GM21529 (cell line): ENCODE measurements around the gene USP8.
A peak's percentile ranks its signal among the peaks of the same experiment; 100 is the strongest.
"Not testable (repeated sequence)": the region's sequence is repeated elsewhere in the genome, so short reads cannot be mapped to it uniquely, and the experiment has no call there.

Experiments used
- ATAC-seq: cut with Tn5 transposase; IDR thresholded peaks from one replicate; pipeline ENCODE4 v1.9.1; 2021; ENCODE audit not compliant: unreplicated experiment

Gene USP8

GRCh38 chr15:50424066-50424890 is at the start of gene USP8:
Gene USP8 (plus strand): TSS chr15:50424405. CDS start chr15:50439074, 14,669 bp downstream.
- peak; percentile 93 for ATAC-seq

- peak; percentile 100 for ATAC-seq
Observed at GRCh38 chr15:50377867-50378751, 46.1 kb upstream of the USP8 start.

- ATAC-seq = no peak
Observed at GRCh38 chr15:50378776-50379175, 45.4 kb upstream of the USP8 start.

- ATAC-seq = not testable (repeated sequence)
Observed at GRCh38 chr15:50379413-50379812, 44.8 kb upstream of the USP8 start.

DNA sequence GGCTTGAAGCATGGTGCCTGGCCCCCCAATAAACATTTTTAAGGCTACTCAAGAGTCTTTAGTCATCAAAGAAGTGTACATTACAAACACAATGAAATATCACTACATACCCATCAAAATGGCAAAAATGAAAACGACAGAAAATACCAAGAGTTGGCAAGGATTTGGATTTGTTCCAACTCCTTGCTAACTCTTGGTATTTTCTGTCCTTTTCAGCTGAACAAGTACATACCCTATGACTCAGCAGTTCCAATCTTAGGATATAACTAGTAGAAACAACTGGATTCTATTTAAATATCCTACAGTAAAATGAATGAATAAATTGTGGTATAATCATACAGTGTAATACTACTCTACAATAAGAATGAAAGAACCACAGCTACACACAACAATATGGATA is 44.1 kb upstream of the USP8 start:
- ATAC-seq = no peak

DNA sequence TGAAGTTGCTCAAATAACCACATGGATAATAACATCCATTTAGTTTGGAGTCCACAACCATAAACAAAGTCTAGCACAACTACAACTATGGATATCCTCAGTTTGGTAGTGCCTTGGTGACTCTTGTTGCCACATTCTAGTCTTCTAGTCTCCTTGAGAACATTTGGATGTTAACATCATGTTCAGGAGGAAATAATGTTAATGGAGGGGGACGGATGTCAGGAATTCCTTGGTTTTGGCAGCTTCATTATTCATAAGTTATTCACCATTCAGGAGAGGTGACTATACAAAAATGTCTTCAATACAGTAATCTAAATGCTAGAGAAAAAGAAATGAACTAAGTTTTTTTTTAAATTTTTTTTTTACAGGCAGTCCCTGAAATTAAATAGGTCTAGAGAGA is 42.8 kb upstream of the USP8 start:
- no peak for ATAC-seq

DNA sequence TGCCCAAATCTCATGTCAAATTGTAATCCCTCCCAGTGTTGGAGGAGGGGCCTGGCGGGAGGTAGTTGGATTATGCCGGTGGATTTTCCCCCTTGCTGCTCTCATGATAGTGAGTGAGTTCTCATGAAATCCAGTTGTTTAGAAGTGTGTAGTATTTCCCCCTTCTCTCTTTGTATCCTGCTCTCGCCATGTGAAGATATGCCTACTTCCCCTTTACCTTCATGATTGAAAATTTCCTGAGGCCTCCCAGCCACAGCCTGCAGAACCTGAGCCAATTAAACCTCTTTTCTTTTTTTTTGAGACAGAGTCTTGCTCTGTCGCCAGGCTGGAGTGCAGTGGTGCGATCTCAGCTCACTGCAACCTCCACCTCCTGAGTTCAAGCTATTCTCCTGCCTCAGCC is 41.8 kb upstream of the USP8 start:
- ATAC-seq = not testable (repeated sequence)

- ATAC-seq = peak; percentile 86
Observed at GRCh38 chr15:50390554-50391264, 33.5 kb upstream of the USP8 start.

- ATAC-seq = not testable (repeated sequence)
Observed at GRCh38 chr15:50391561-50391960, 32.6 kb upstream of the USP8 start.

GRCh38 chr15:50411870-50412269 is 12.3 kb upstream of the USP8 start:
- no peak for ATAC-seq

DNA sequence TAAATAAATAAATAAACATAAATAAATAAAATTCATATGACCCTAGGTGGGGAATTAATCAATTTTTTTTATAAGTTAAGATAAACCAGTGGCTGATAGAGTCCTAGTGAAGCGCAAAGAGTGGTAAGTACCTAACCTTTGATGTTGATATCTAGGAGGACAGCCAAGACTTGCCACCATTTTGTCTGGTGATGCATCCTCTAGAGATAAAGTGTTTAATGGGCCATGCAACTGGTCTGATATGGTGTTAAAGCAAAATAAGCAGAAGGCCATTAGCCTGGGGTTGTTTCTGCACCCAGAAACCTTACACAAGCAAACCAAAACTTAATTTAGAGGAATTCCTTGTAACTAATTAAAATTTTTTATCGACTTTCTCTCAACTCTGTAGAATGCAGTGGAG is 9.6 kb upstream of the USP8 start:
- ATAC-seq = no peak

- ATAC-seq = no peak
Observed at GRCh38 chr15:50415752-50416404, 8.3 kb upstream of the USP8 start.

DNA sequence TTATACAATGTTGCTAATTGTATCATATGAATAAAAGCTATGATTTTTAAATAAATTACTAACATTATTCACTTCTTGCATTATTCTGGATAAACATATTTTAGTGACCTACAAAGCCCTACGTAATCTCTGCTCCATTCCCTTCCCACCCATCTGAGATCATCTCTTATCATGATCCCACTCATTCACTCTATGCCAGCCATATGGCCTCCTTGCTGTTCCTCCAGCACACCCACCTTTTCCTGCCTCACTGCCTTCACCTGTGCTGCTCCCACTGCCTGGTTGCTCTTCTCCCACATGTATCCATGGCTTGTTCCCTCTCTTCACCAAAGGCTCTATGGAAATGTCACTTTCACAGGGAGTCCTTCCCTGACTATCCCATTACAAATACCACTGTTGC is 7.3 kb upstream of the USP8 start:
- ATAC-seq = no peak

DNA sequence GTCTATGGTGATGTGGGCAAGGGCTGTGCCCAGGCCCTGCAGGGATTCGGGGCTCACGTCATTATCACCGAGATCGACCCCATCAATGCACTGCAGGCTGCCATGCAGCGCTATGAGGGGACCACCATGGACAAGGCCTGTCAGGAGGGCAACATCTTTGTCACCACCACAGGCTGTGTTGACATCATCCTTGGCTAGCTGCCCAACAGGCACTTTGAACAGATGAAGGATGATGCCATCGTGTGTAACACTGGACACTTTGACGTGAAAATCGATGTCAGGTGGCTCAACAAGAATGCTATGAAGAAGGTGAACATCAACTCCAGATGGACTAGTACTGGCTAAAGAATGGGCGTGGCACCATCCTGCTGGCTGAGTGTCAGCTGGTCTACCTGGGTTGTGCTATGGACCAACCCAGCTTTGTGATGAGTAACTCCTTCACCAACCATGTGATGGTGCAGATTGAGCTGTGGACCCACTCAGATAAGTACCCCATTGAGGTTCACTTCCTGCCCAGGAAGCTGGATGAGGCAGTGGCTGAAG is 6.1 kb upstream of the USP8 start:
- no peak for ATAC-seq

DNA sequence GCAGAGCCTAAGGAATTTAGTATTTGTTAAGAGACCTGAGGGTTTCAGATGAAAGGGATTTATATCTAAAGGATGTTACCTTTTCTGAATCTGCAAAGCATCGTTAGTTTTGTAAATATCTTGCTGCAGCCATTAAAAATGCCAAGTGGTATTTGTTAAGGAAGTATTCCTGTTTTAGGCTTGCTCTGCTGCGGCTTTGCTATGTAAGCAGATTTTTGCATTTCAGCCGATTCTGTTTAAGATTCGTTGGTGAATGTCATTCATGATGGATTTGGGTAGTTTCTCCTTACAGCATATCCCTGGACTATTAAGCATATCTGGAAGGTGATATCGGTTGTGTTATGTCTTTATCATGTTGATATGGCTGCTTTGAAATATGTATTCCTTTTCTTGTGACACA is 1.0 kb downstream of the USP8 start:
- no peak for ATAC-seq

DNA sequence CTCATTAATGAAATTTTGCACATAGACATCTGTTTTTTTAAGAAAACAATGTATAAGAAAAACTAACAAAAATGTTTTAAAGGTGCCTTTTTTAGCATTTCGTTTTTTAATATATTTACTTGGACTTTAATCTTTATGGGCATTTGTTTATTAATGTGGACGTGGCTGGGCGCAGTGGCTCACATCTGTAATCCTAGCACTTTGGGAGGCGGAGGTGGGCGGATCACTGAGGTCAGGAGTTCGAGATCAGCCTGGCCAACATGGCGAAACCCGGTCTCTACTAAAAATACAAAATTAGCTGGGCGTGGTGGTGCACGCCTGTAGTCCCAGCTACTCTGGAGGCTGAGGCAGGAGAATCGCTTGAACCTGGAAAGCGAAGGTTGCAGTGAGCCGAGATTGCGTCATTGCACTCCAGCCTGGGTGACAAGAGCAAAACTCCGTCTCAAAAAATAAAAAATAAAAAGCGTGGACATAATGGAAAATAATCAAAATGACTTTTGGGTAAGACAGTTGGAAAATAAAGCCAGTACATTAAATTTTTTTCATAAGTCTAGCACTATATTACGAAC is 1.6 kb downstream of the USP8 start:
- not testable (repeated sequence) for ATAC-seq

DNA sequence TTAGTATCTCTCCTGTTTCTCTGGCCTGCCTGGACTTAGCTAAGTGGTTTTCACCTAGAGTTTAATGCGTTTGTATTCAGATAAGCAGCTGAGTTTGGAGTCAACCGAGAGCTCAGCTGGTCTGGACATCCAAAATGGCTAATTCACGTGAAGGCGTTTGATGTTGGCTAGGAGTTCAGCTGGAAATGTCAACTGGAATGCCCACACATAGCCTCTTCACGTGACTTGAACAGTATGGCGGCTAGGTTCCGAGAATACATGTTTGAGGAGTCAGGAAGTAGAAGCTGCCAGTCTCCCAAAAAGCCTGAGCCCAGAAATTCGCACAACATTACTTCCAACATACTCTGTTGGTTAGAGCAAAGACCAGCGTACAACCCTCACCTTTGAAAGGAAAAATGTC is 2.2 kb downstream of the USP8 start:
- no peak for ATAC-seq

GRCh38 chr15:50431204-50431603 is 7.0 kb downstream of the USP8 start:
- no peak for ATAC-seq

DNA sequence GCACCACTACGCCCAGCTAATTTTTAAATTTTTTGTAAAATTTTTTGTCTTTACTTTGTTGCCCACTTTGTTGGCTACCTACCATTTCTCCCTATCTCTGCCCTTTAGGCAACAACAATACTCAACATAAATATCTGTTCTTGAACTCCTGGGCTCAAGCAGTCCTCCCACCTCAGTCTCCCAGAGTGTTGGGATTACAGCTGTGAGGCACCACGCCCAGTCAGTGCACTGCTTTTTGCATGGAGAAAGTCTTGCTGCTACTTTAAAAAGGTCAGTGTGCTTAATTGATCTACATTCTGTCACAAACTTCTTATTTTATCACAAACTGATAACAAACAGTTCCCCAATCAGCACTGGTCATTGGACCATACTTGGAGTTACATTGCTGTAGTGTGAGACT is 8.0 kb downstream of the USP8 start:
- ATAC-seq = no peak

- ATAC-seq = no peak
Observed at GRCh38 chr15:50435772-50436171, 11.6 kb downstream of the USP8 start.
